Activated CD4-positive, alpha-beta T cell treated with anti-CD3 and anti-CD28 coated beads, Interleukin-2, Interleukin-6, amounts not matched to agents 100 ng/mL and 50 ng/mL, durations not matched to agents 16 hours and 8 hours (primary cell): ENCODE data around the gene CHURC1.

Source experiments
- DNase-seq: peaks from one replicate; pipeline ENCODE4 v3.0.0-alpha.2; 2020

CHURC1 gene

GRCh38 chr14:64958743-64959142, 44.5 kb downstream of the CHURC1 start:
- no peak for DNase-seq

DNA sequence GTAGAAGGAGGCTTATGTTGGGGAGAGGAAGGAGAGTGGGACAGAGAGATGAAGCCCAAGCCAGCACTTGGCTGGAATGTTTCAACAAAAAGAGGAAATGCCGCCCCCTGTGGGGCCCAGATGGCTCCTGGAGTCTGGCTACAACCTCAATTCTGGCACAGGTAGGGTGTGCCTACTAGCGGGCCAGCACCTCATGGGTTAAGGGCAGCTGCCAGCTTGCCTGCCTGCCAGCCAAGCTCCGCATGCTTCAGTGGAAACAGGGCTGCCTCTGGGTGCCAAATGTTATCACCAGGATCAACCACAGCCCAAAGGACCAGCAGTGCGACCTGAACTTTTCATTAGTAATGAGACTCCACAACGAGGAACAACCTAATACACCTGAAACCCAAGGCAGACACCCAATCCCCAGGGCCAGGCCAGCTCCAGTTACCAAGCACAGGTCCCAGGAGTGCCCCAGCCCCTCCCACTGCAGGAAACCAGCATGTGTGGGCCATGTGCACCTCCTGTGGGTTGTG, 46.6 kb downstream of the CHURC1 start:
- DNase-seq: no peak

DNA sequence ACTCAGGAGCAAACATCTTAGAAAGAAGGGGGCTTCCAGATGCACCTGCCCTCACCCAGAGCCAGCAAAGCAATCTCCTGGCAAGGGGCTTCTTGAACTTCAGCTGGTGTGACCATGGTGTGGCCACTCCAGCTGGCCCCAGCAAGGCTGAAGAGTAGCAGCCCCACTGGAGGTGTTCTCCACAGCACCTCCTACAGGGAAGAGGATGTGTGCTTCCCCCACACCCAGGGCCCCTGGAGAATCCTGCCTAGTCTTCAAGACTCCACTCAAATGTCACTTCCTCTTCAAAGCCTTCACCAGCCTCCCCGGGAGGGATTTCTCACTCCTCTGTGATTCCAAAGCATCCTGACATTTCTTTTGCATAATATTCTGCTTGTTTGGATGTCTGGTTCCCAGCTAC, 49.4 kb downstream of the CHURC1 start:
- no peak for DNase-seq

- DNase-seq: no peak
Observed at GRCh38 chr14:64965356-64966000, 51.2 kb downstream of the CHURC1 start.

GRCh38 chr14:64966976-64967375, 52.7 kb downstream of the CHURC1 start:
- no peak for DNase-seq

GRCh38 chr14:64968167-64968566, 53.9 kb downstream of the CHURC1 start:
- DNase-seq: no peak

DNA sequence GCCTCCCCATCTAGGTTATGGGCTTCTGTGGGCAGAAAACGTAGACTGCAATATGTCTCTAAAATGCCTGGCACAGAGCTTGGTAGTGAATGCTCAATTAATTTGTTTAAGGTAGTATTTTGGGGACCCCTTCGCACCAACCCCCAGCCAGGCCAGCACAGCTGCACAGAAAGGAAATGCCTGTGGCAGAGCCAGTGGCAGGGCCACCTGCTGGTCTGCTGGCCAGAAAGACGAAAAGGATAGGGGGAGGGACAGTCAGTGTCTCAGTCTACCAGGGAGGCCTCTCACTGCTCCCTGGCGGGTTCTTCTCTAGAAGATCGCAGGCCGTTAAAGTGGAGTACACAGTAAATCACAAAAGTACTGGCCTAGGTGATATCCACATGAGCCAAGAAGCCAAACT, 54.4 kb downstream of the CHURC1 start:
- DNase-seq: no peak

DNA sequence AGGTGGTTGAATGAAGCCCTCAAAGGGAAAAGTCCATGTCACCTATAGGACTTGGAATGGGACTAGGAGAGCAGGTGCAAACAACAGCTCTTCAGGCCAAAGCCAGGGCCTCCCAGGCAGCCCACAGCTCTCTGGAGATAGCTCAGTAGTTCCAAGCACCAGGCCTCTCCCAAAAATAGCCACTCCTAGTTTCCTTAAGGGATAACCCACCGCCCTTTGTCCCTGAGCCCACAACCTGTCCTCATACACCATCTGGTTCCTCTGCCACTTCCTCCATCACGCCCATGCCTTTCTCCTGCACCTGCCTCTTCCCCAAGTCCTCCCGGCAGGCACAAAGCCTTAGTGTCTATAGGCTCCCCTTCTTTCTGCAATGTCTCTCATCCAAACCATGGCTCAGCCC, 55.8 kb downstream of the CHURC1 start:
- no peak for DNase-seq

- no peak for DNase-seq
Observed at GRCh38 chr14:64970776-64971477, 56.7 kb downstream of the CHURC1 start.

GRCh38 chr14:64971491-64971942, 57.3 kb downstream of the CHURC1 start:
- no peak for DNase-seq

GRCh38 chr14:64971943-64972791, 57.9 kb downstream of the CHURC1 start, which contains the start of gene RAB15:
TSS of gene RAB15 (minus strand) at chr14:64972336. CDS start at chr14:64972076, 260 bp downstream.
- DNase-seq: peak; percentile 31

- DNase-seq: no peak
Observed at GRCh38 chr14:64973026-64973442, 58.8 kb downstream of the CHURC1 start.

DNA sequence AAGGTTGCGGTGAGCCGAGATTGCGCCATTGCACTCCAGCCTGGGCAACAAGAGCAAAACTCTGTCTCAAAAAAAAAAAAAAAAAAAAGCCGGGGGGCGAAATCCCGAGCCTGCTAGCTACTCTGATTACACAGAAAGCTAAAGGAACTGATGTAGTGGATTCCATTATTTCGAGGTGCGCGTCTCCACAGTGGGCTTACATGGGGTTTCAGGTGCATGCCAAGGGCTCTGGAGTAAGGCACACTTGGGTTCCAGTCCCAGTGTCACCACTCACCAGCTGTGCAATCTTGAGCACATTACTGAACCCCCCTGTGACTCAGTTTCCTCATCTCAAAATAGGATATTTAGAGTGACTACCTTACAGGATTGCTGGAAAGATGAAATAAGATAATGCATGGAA, 59.6 kb downstream of the CHURC1 start:
- no peak for DNase-seq

DNA sequence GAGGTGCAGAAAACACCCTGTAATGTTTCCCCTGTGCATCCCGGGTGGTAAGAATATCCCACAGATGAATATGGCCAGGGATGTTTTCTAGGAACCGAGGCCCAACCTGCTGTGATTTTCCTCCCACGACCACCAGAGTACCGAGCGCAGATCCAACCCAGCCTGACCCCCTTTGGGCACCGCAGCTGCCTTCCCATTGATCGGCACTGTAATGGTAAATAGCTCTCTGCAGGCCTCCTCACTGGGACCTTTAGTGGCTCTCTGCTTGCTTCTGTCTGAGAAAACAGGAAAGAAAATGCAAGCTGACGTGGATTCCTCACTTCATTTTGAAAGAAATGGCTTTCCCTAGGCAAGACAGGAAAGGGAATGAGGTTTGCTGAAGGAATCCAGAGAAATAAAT, 60.3 kb downstream of the CHURC1 start:
- DNase-seq: no peak

GRCh38 chr14:64979336-64980074, 65.2 kb downstream of the CHURC1 start:
- DNase-seq: no peak

GRCh38 chr14:64983439-64984310, 69.4 kb downstream of the CHURC1 start:
- peak; percentile 67 for DNase-seq
